GM12878 (cell line): ENCODE measurements around the gene ILKAP. TPM values are rescaled to one million over a fixed set of nuclear protein-coding genes. Genes with fewer than 3 reads are reported as not detected.

ENCODE experiments used
- ATAC-seq: fragments of 200-7000 bp; cut with Tn5 transposase; 3 replicates; pipeline ENCODE4 v1.9.1; 2020; ENCODE audit warnings: mild to moderate bottlenecking, moderate library complexity
- BruUV-seq: library from RNA; stranded (reverse); fragments of 400-500 nt; replicated peaks from 2 replicates; lab custom pipeline; 2021; lab: Mats Ljungman, UMichigan
- CTCF ChIA-PET: fragments of 300-600 bp; sonication (Branson Sonifier 250); formaldehyde crosslinking; extraction: SDS; loops from one replicate; lab custom pipeline; 2021; ENCODE audit warnings: inconsistent platforms; lab: Yijun Ruan, JAX
- POLR2A ChIA-PET: fragments of 350-600 bp; formaldehyde crosslinking; extraction: SDS; loops from one replicate; lab custom pipeline; 2021; ENCODE audit warnings: inconsistent platforms; lab: Charles Lee
- RAD21 ChIA-PET: fragments of 300-600 bp; sonication (Branson Sonifier 250); formaldehyde crosslinking; loops from one replicate; lab custom pipeline; 2023; ENCODE audit warnings: antibody characterized with exemption; ENCODE audit not compliant: unreplicated experiment; lab: Charles Lee
- SMC1A ChIA-PET: fragments of 300-600 bp; sonication (Branson Sonifier 250); formaldehyde crosslinking; loops from one replicate; lab custom pipeline; 2023; ENCODE audit not compliant: unreplicated experiment, uncharacterized antibody; lab: Charles Lee
- DNase-seq: peaks from one replicate; pipeline ENCODE4 v3.0.0-alpha.2; 2011; ENCODE audit warnings: low read depth, low spot score
- FAIRE-seq: peaks from 3 replicates; lab custom pipeline; 2011; peaks lifted over from hg19 to GRCh38; lab: Jason Lieb, UNC
- H2AFZ ChIP-seq: 2 replicates; pipeline ENCODE4 v1.6.0; 2011; ENCODE audit warnings: low read depth, low read length, control low read depth; ENCODE audit not compliant: control insufficient read depth
- H3K27ac ChIP-seq: 2 replicates; pipeline ENCODE4 v1.5.1; 2011; ENCODE audit warnings: control low read depth; ENCODE audit not compliant: control insufficient read depth, insufficient read depth
- H3K27me3 ChIP-seq, 2 experiments: replicated peaks in 1 of 2; 2 replicates each; pipeline versions ENCODE4 v1.6.0 to v1.6.1; 2011; ENCODE audit warnings: low read length in 1 of 2; ENCODE audit not compliant: control insufficient read depth in 2 of 2, insufficient read depth in 2 of 2
- H3K36me3 ChIP-seq, 2 experiments: 2 replicates each; pipeline ENCODE4 v1.5.1; 2011; ENCODE audit warnings: low read length in 1 of 2; ENCODE audit not compliant: control insufficient read depth in 2 of 2, insufficient read depth in 2 of 2
- H3K4me1 ChIP-seq: 2 replicates; pipeline ENCODE4 v1.6.1; 2011; ENCODE audit warnings: mild to moderate bottlenecking, low read length, moderate library complexity, mixed read lengths; ENCODE audit not compliant: control insufficient read depth, insufficient read depth
- H3K4me2 ChIP-seq: 2 replicates; pipeline ENCODE4 v1.6.0; 2011; ENCODE audit warnings: control low read depth; ENCODE audit not compliant: control insufficient read depth, insufficient read depth
- H3K4me3 ChIP-seq: fragments of 200-600 bp; sonication (generic); 2 replicates; pipeline ENCODE4 v1.5.1; 2016
- H3K79me2 ChIP-seq: 2 replicates; pipeline ENCODE4 v1.6.0; 2011; ENCODE audit warnings: low read length; ENCODE audit not compliant: control insufficient read depth, insufficient read depth
- H3K9ac ChIP-seq: 2 replicates; pipeline ENCODE4 v1.8.0; 2011; ENCODE audit warnings: low read length, control low read depth, mixed read lengths; ENCODE audit not compliant: control insufficient read depth, insufficient read depth
- H3K9me3 ChIP-seq: replicated peaks from 3 replicates; pipeline ENCODE4 v1.5.1; 2011; ENCODE audit warnings: mild to moderate bottlenecking, low read length; ENCODE audit not compliant: control insufficient read depth, insufficient read depth
- H4K20me1 ChIP-seq: 2 replicates; pipeline ENCODE4 v1.6.0; 2011; ENCODE audit not compliant: control insufficient read depth, insufficient read depth
- CREB1 ChIP-seq: IDR thresholded peaks from 2 replicates; pipeline ENCODE4 v1.6.1; 2012; ENCODE audit warnings: low read depth, mild to moderate bottlenecking, inconsistent platforms
- FOXK2 ChIP-seq: fragments of 450-650 bp; IDR thresholded peaks from 2 replicates; pipeline ENCODE4 v1.6.1; 2017; ENCODE audit warnings: mild to moderate bottlenecking, moderate library complexity
- JUND ChIP-seq: IDR thresholded peaks from 2 replicates; pipeline ENCODE4 v1.6.1; 2012; ENCODE audit warnings: low read depth, mild to moderate bottlenecking, low read length, improper control_type of control experiment, moderate library complexity
- KAT2A ChIP-seq: conservative IDR thresholded peaks from 2 replicates; pipeline ENCODE4 v1.6.1; 2011; ENCODE audit warnings: low read depth, low read length; ENCODE audit not compliant: control insufficient read depth
- POU2F2 ChIP-seq: IDR thresholded peaks from 3 replicates; pipeline ENCODE4 v1.6.1; 2011; ENCODE audit warnings: low read depth, mild to moderate bottlenecking, low read length, borderline replicate concordance
- RUNX3 ChIP-seq: IDR thresholded peaks from 2 replicates; pipeline ENCODE4 v1.6.1; 2012; ENCODE audit warnings: low read length, inconsistent platforms
- SIN3A ChIP-seq: IDR thresholded peaks from 2 replicates; pipeline ENCODE4 v1.6.1; 2012; ENCODE audit warnings: low read depth, low read length, improper control_type of control experiment
- STAT3 ChIP-seq: IDR thresholded peaks from 2 replicates; pipeline ENCODE4 v1.6.1; 2011; ENCODE audit warnings: low read depth, low read length, improper control_type of control experiment
- TARDBP ChIP-seq: IDR thresholded peaks from 2 replicates; pipeline ENCODE4 v1.6.1; 2016; ENCODE audit warnings: borderline replicate concordance
- WRNIP1 ChIP-seq: IDR thresholded peaks from 2 replicates; pipeline ENCODE4 v1.6.1; 2011; ENCODE audit warnings: low read depth, low read length, improper control_type of control experiment, borderline replicate concordance
- YBX1 ChIP-seq: fragments of 450-650 bp; IDR thresholded peaks from 2 replicates; pipeline ENCODE4 v1.6.1; 2016; ENCODE audit warnings: antibody characterized with exemption
- ZNF207 ChIP-seq: fragments of 450-650 bp; IDR thresholded peaks from 2 replicates; pipeline ENCODE4 v1.6.1; 2014; ENCODE audit warnings: antibody characterized with exemption, mild to moderate bottlenecking, borderline replicate concordance
- WGBS: methylation state at CpG from one replicate; pipeline ENCODE4 v1.1.6; 2016; ENCODE audit warnings: low lambda C conversion rate; ENCODE audit not compliant: insufficient replicate concordance, insufficient coverage; ENCODE audit errors: missing lambda C conversion rate; 5-methylcytosine and 5-hydroxymethylcytosine counted together
- in situ Hi-C: fragments of 300-500 bp; cut with MboI; formaldehyde crosslinking; loops from 9 replicates; pipeline ENCODE4 v1.14.3; 2018; ENCODE audit warnings: mixed read lengths
- intact Hi-C: fragments of 100-400 bp; cut with micrococcal nuclease; formaldehyde crosslinking; loops from one replicate; pipeline ENCODE4 v1.14.2; 2022; ENCODE audit not compliant: unreplicated experiment
- polyA plus RNA-seq, 11 experiments: library from polyadenylated mRNA; depleted of rRNA in 4 of 11; unstranded in 6 of 11; stranded (reverse) in 5 of 11; fragments of >200 nt; fragmentation: Nextera tagmentation in 4 of 11; fragmentation: Illumina TruSeq in 1 of 11; extraction: Ambion mirVana in 4 of 11; extraction: Trizol in 1 of 11; gene quantifications; 1 replicate in 1 of 11; 2 replicates in 10 of 11; pipeline versions ENCODE4 v1.2.1 to v1.2.3, GENCODE V29; 2011 to 2016; ENCODE audit warnings: inconsistent platforms in 2 of 11, missing spikeins in 2 of 11, low read depth in 1 of 11
- total RNA-seq, 4 experiments: library from RNA; depleted of rRNA in 3 of 4; stranded (reverse); fragments of >200 nt in 3 of 4; fragmentation: Illumina TruSeq in 1 of 4; extraction: Trizol in 1 of 4; gene quantifications; 2 replicates each; pipeline versions ENCODE4 v1.2.1 to v1.2.3, GENCODE V29; 2013 to 2021

Gene ILKAP
- total and polyA plus RNA-seq, 10 of the 15 experiments (the other 5 are each of a cell fraction or from before 2014, with no cell fraction given): 4.2 to 65.3 (median 37.3) TPM

GRCh38 chr2:238230699-238231098, 27.2 kb upstream of the ILKAP start:
- DNase-seq (no peak), FAIRE-seq (no peak), ATAC-seq (no peak)
- in situ Hi-C loops (no loop called here), intact Hi-C loops (no loop called here)
- ChIA-PET RAD21 (no interaction called here), POLR2A (no interaction called here), SMC1A (no interaction called here), CTCF (no interaction called here)
- no peaks in the 10 kb centered on the region for H3K36me3 ChIP-seq
- H3K27ac ChIP-seq: no peak overlapping the region
- no peak overlapping the region for H3K4me3 ChIP-seq
- no peaks in the 10 kb centered on the region; the same call in 2 of the 3 replicates for H3K9me3 ChIP-seq
- no peak overlapping the region for H3K9ac ChIP-seq
- BruUV-seq: no TSS peak
- TF ChIP-seq RUNX3 (no peak), STAT3 (no peak), ZNF207 (no peak), WRNIP1 (no peak), TARDBP (no peak), KAT2A (no peak), JUND (no peak), FOXK2 (no peak), YBX1 (no peak), POU2F2 (no peak)
- H4K20me1 ChIP-seq: no peaks in the 10 kb centered on the region
- no peak overlapping the region for H3K4me2 ChIP-seq
- H3K27me3 ChIP-seq: peaks cover 2 to 11% of the 10 kb centered on the region in 2 experiments
- no peaks in the 10 kb centered on the region for H3K79me2 ChIP-seq
- H3K4me1 ChIP-seq: no peaks in the 10 kb centered on the region; the same call in 1 of the 2 replicates
- WGBS: 52% methylated on average over 5 of the region's 5 CpGs
- H2AFZ ChIP-seq: no peak overlapping the region

DNA sequence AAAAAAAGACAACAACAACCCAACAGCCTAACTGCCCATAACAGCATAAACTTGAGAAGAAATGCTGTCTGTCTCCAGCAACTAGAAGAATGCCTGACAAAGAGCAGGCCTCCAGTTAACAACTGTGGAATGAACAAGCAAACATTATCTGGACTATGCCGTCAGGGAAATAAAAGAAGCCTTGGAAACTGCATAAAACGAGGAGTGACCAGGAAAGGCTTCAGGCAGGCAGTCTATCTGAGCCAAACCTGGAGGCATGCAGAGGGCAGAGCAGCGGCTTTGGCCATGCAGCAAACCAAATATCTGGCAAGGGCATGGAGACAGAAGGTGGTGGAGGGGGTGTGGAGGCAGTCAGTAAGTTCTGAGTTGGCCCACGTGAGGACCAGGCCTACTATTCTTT, 25.2 kb upstream of the ILKAP start:
- RAD21 ChIA-PET: no interaction called here
- Histone ChIP-seq H3K4me2 (no peak overlapping the region), H3K27ac (no peak overlapping the region), H3K4me1 (no peaks in the 10 kb centered on the region; the same call in 1 of the 2 replicates), H3K4me3 (no peak overlapping the region), H3K79me2 (no peaks in the 10 kb centered on the region), H2AFZ (no peak overlapping the region), H3K9me3 (no peaks in the 10 kb centered on the region; the same call in 2 of the 3 replicates), H3K9ac (no peak overlapping the region), H3K27me3 (peaks cover 2 to 5% of the 10 kb centered on the region in 2 experiments), H4K20me1 (no peaks in the 10 kb centered on the region), H3K36me3 (no peaks in the 10 kb centered on the region)
- SMC1A ChIA-PET: no interaction called here
- CTCF ChIA-PET: no interaction called here
- DNase-seq (no peak), ATAC-seq (no peak), FAIRE-seq (no peak)
- 13% methylated on average over 4 of the region's 4 CpGs for WGBS
- TF ChIP-seq STAT3: no peak
- no peak for TF ChIP-seq SIN3A
- no peak for TF ChIP-seq CREB1
- no peak for TF ChIP-seq KAT2A
- in situ Hi-C loops: no loop called here
- POLR2A ChIA-PET: no interaction called here
- intact Hi-C loops: no loop called here
- BruUV-seq: no TSS peak
